ENCODE data around the gene GAB2. TPM values are rescaled to one million over a fixed set of nuclear protein-coding genes. Genes with fewer than 3 reads are reported as not detected.

GAB2 gene
- total RNA-seq, 4 donors from 2014 or later, result 8.1 to 18.1 (median 13.4) TPM

DNA sequence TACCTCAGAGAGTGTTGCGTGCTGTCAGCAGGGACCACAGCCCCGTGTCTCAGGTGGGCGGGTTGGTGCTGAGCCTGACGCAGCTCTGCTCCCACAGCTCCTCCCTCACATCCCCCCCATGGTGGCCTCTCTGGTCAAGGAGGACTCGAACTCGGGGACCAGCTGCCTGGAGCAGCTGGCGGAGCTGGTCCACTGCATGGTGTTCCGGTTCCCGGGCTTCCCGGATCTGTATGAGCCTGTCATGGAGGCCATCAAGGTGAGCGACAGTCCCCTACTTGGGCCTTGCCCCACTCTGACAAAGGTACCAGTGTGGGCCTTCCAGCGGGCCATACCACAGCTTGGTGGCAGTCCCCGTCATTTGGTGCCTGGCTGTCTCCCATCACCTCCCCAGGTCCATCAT lies 217.1 kb downstream of the GAB2 start:
- 95 to 98% methylated on average over 4 to 7 of the region's 13 CpGs for WGBS, 2 donors
- no peak for DNase-seq
- peaks cover 3 to 12% of the 10 kb centered on the region in 2 donors for H3K36me3 ChIP-seq

DNA sequence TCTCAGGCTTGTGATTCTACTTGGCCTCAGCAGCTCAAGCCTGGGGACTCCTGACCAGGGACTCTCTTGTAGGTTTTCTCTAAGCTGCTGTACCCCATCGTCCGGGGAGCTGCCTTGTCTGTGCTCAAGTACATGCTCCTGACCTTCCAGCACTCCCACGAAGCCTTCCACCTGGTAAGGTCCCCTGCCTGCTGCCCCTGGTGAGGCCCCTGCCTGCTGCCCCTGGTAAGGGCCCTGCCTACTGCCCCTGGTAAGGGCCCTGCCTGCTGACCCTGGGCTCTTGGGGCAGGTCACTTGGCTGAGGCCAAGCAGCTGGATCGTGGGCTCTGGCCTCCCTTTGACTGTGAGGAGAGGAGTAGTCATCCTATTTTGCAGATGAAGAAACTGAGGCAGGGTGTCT lies 217.6 kb downstream of the GAB2 start:
- Histone ChIP-seq H3K4me1 (no peaks in the 10 kb centered on the region), H3K9me3 (no peaks in the 10 kb centered on the region), H3K4me3 (replicated peaks in 1 of 3) (no peak overlapping the region), H3K27me3 (no peaks in the 10 kb centered on the region), H3K36me3 (peaks cover 3 to 12% of the 10 kb centered on the region in 2 donors), H3K27ac (no peak overlapping the region)
- intact Hi-C loops (cut with DNase I), result no loop called here
- TF ChIP-seq POLR2A (IDR thresholded peaks at IDR 0.05), result no peak
- 91% methylated on average over 4 of the region's 4 CpGs for WGBS, 2 donors
- no peak for DNase-seq

More for the DNA sequence above, 217.1 kb downstream of the GAB2 start:
- Histone ChIP-seq H3K9me3 (no peaks in the 10 kb centered on the region), H3K27me3 (no peaks in the 10 kb centered on the region), H3K27ac (no peak overlapping the region), H3K4me1 (no peaks in the 10 kb centered on the region), H3K4me3 (replicated peaks in 1 of 3) (no peak overlapping the region)
- intact Hi-C loops (cut with DNase I), result no loop called here
- no peak for TF ChIP-seq POLR2A (IDR thresholded peaks at IDR 0.05)
- TF ChIP-seq, protein P1, sequence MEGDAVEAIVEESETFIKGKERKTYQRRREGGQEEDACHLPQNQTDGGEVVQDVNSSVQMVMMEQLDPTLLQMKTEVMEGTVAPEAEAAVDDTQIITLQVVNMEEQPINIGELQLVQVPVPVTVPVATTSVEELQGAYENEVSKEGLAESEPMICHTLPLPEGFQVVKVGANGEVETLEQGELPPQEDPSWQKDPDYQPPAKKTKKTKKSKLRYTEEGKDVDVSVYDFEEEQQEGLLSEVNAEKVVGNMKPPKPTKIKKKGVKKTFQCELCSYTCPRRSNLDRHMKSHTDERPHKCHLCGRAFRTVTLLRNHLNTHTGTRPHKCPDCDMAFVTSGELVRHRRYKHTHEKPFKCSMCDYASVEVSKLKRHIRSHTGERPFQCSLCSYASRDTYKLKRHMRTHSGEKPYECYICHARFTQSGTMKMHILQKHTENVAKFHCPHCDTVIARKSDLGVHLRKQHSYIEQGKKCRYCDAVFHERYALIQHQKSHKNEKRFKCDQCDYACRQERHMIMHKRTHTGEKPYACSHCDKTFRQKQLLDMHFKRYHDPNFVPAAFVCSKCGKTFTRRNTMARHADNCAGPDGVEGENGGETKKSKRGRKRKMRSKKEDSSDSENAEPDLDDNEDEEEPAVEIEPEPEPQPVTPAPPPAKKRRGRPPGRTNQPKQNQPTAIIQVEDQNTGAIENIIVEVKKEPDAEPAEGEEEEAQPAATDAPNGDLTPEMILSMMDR (IDR thresholded peaks at IDR 0.05), result no peak

- Histone ChIP-seq H3K36me3 (peaks cover 3 to 12% of the 10 kb centered on the region in 2 donors), H3K9me3 (no peaks in the 10 kb centered on the region), H3K4me3 (replicated peaks in 1 of 3) (no peak overlapping the region), H3K27ac (no peak overlapping the region), H3K27me3 (no peaks in the 10 kb centered on the region), H3K4me1 (no peaks in the 10 kb centered on the region)
- WGBS, 2 donors, result 100% methylated on average over 5 of the region's 5 CpGs
- TF ChIP-seq, protein P1 (IDR thresholded peaks at IDR 0.05), result no peak
- no peak for TF ChIP-seq POLR2A (IDR thresholded peaks at IDR 0.05)
- intact Hi-C loops (cut with DNase I), result no loop called here
- DNase-seq, result no peak
These were observed 218.0 kb downstream of the GAB2 start for GRCh38 chr11:78199653-78200015.

DNA sequence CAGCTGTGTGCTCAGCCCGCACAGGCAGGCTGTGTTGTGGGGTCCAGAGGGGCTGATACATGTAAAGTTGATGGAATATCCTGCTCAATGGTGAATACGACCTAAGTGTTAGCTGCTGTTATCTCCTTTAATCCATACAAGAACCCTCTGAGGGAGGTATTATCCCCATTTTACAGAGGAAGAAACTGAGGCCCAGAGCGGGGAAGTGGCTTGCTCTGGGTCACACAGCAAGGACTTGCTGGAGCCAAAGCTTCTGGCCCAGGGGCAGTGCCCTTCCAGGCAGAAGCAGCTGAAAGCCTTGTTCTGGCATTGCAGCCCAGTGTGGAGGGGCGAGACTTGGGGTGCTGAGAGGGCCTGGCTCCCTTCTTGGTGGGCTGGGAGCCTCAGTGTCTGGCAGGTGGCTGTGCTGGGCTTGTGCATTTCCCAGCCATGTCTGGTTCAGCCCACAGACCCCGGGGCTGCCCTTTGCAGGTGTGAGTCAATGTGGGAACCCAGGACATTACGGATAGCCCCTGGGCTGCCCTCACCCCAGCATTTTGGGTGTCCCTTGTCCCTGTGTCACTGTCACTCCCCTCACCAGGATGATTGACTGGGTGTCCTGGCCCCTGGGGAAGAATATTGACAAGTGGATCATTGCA lies 218.5 kb downstream of the GAB2 start:
- no peak for DNase-seq
- intact Hi-C loops (cut with DNase I), result no loop called here
- no peak for TF ChIP-seq POLR2A (IDR thresholded peaks at IDR 0.05)
- TF ChIP-seq, protein P1 (IDR thresholded peaks at IDR 0.05), result no peak
- 88 to 92% methylated on average over 5 to 6 of the region's 6 CpGs for WGBS, 2 donors
- no peak overlapping the region for H3K27ac ChIP-seq
- no peaks in the 10 kb centered on the region for H3K9me3 ChIP-seq
- no peaks in the 10 kb centered on the region for H3K27me3 ChIP-seq
- no peak overlapping the region for H3K4me3 ChIP-seq (replicated peaks in 1 of 3)
- H3K4me1 ChIP-seq, result no peaks in the 10 kb centered on the region
- peaks cover 3 to 12% of the 10 kb centered on the region in 2 donors for H3K36me3 ChIP-seq

DNA sequence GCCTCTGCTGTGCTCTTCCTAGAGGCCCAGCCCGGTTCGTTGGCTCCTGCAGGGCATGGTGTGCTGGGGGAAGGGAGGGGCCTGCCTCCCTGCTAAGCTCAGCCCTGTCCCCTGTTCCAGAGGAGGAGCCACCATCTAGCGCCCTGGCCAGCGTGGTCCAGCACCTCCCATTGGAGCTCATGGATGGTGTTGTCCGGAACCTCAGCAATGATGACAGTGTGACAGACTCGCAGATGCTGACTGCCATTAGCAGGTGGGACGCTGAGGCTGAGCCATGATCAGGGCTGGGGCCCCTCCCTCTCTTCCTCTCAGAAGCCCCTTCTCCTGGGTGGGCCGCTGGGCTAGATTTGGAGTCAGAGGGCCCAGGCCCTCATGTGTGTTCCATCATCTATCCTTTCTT lies 219.8 kb downstream of the GAB2 start:
- no peak for DNase-seq
- no peak for TF ChIP-seq POLR2A (IDR thresholded peaks at IDR 0.05)
- TF ChIP-seq, protein P1 (IDR thresholded peaks at IDR 0.05), result no peak
- WGBS, 2 donors, result 80 to 96% methylated on average over 1 to 5 of the region's 8 CpGs

More for the DNA sequence above, 219.8 kb downstream of the GAB2 start:
- no peaks in the 10 kb centered on the region for H3K27me3 ChIP-seq
- H3K9me3 ChIP-seq, result no peaks in the 10 kb centered on the region
- H3K36me3 ChIP-seq, result peaks cover 3 to 12% of the 10 kb centered on the region in 2 donors
- no peak overlapping the region for H3K27ac ChIP-seq
- H3K4me3 ChIP-seq (replicated peaks in 1 of 3), result no peak overlapping the region
- intact Hi-C loops (cut with DNase I), result no loop called here
- no peaks in the 10 kb centered on the region for H3K4me1 ChIP-seq

All from thyroid gland (tissue), 4 donors.